Suprapubic skin (tissue), 3 donors: ENCODE measurements around the gene SOX6.

Source experiments
- CTCF ChIP-seq, 2 donors: fragments of 200-600 bp in 1 of 2; fragments of 450-650 bp in 1 of 2; sonication (generic) in 1 of 2; IDR thresholded peaks; one replicate each; pipeline ENCODE4 v1.5.1; 2016 to 2019; ENCODE audit warnings: antibody characterized with exemption in 2 of 2, mild to moderate bottlenecking in 1 of 2, moderate library complexity in 1 of 2
- EP300 ChIP-seq: sonication (generic); formaldehyde crosslinking; IDR thresholded peaks from one replicate; pipeline ENCODE4 v1.6.1; 2017; ENCODE audit warnings: antibody characterized with exemption
- POLR2A ChIP-seq, 2 donors: fragments of 450-650 bp; IDR thresholded peaks; one replicate each; pipeline ENCODE4 v1.6.1; 2017; ENCODE audit warnings: antibody characterized with exemption in 2 of 2, mild to moderate bottlenecking in 2 of 2, moderate library complexity in 2 of 2

GRCh38 chr11:15942126-15942525 lies 414.2 kb downstream of the SOX6 start:
- TF ChIP-seq CTCF (IDR thresholded peaks at IDR 0.05) (no peak), POLR2A (IDR thresholded peaks at IDR 0.05) (no peak), EP300 (no peak)
